Stimulated activated CD8-positive, alpha-beta memory T cell treated with anti-CD3 and anti-CD28 coated beads, Interleukin-12 subunit alpha, Interleukin-12 subunit beta, amount 100 ng/mL, for 24 hours (primary cell): Measurements from ENCODE around the gene TFDP3.

ENCODE experiments used
- DNase-seq: peaks from one replicate; pipeline ENCODE4 v3.0.0-alpha.2; 2020; ENCODE audit errors: extremely low read depth

Gene TFDP3

GRCh38 chrX:133218329-133218728 lies at the start of gene TFDP3:
Gene TFDP3 (minus strand): TSS chrX:133218354. CDS start chrX:133218259, 95 bp downstream.
- no peak for DNase-seq

- DNase-seq, result no peak
Measured at GRCh38 chrX:133267621-133268020, 49.5 kb upstream of the TFDP3 start.

- DNase-seq, result no peak
Measured at GRCh38 chrX:133265331-133265730, 47.2 kb upstream of the TFDP3 start.

GRCh38 chrX:133258481-133258880 lies 40.3 kb upstream of the TFDP3 start:
- DNase-seq, result no peak

GRCh38 chrX:133254666-133255065 lies 36.5 kb upstream of the TFDP3 start:
- DNase-seq, result no peak

GRCh38 chrX:133251204-133251603 lies 33.0 kb upstream of the TFDP3 start:
- no peak for DNase-seq

GRCh38 chrX:133250184-133251100 lies 32.3 kb upstream of the TFDP3 start:
- no peak for DNase-seq

GRCh38 chrX:133249266-133250058 lies 31.3 kb upstream of the TFDP3 start:
- DNase-seq, result no peak

GRCh38 chrX:133248177-133248576 lies 30.0 kb upstream of the TFDP3 start:
- no peak for DNase-seq

- no peak for DNase-seq
Measured at GRCh38 chrX:133246921-133247320, 28.8 kb upstream of the TFDP3 start.

- no peak for DNase-seq
Measured at GRCh38 chrX:133235830-133236229, 17.7 kb upstream of the TFDP3 start.

GRCh38 chrX:133232331-133232730 lies 14.2 kb upstream of the TFDP3 start:
- DNase-seq, result no peak

GRCh38 chrX:133229361-133229760 lies 11.2 kb upstream of the TFDP3 start:
- no peak for DNase-seq

- DNase-seq, result no peak
Measured at GRCh38 chrX:133215747-133216146, 2.4 kb downstream of the TFDP3 start.

- DNase-seq, result no peak
Measured at GRCh38 chrX:133215017-133215416, 3.1 kb downstream of the TFDP3 start.

- DNase-seq, result no peak
Measured at GRCh38 chrX:133214301-133214700, 3.9 kb downstream of the TFDP3 start.

GRCh38 chrX:133213117-133213516 lies 5.0 kb downstream of the TFDP3 start:
- no peak for DNase-seq

GRCh38 chrX:133207751-133208150 lies 10.4 kb downstream of the TFDP3 start:
- DNase-seq, result no peak

GRCh38 chrX:133191739-133192039 lies 26.5 kb downstream of the TFDP3 start:
- no peak for DNase-seq

GRCh38 chrX:133190877-133191738 lies 27.0 kb downstream of the TFDP3 start:
- no peak for DNase-seq

- no peak for DNase-seq
Measured at GRCh38 chrX:133189195-133189594, 29.0 kb downstream of the TFDP3 start.

GRCh38 chrX:133188631-133189030 lies 29.5 kb downstream of the TFDP3 start:
- no peak for DNase-seq
